Right kidney (tissue), 1 donor: Measurements from ENCODE around the gene SLC2A9.
"Not testable (repeated sequence)": the region's sequence is repeated elsewhere in the genome, so short reads cannot be mapped to it uniquely, and the experiment has no call there.

Source experiments
- DNase-seq: peaks from one replicate; pipeline ENCODE4 v3.0.0-alpha.2; 2016

Gene SLC2A9

DNA sequence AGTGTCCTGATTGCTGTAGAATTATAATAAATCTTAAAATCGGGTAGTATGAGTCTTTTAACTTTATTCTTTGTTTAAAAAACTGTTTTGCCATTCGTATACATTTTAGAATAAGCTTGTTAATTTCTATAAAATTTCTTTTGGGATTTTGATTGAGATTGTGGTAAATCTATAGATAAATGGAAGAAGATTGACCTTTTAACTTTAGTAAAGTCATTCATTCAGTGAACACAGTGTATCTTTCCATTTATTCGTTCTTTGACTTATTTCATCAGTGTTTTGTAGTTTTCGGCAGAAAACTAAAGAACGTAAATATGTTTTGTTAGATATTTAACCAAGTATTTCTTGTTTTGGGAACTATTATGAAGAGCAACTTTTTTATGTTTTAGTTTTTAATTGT lies 201.0 kb downstream of the SLC2A9 start:
- no peak for DNase-seq

DNA sequence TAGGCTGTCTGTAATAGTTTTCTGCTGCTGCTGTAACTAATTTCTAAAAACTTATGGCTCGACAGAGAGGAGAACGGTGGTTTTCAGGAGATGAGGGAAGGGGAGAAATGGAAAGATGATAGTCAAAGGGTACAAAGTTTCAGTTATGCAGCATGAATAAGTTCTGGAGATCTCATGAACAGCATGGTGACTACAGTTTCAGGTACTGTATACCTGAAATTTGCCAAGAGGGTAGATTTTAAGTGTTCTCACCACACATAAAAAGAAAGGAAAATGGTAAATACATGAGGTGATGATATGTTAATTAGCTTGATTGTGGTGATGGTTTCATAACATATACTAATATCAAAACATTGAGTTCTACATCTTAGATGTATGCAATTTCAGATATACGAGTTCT lies 205.0 kb downstream of the SLC2A9 start:
- DNase-seq: no peak

DNA sequence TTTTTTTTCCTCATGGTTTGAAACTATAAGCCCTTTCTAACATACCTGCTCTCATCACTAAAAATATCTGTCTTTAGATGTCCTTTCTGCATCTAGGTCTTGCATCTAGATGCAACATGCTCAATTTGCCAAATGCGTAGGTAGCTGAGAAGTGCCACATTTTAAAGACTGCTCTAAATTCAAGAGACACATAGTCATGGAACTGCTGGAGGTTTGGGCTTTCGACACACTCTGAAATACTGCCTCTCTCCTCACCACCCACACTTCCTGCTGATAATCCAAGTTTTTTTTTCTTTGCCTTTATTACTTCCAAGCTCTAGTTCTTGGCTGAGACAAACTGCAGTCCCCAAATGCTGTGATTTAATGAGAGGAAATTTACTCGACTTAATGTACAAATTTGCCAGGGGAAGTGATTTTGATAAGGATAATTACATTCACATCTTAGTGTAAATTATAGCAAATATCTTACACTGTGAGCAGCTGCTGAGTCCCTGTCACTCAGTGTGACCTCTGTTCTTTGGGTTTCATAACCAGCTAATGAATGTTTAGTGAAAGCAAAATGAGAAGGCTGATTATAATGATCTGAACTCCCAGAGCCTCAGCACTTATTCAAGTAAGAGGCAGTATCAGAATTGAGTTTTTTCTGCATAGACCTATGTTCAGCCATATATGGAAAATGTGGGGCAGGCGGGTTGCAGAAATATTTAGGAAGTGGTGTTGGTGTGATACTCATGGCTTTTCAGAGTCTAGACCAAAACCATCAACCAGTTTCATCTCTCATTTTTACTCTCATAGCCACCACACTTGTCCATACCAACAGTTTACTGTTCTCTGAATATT lies 208.6 kb downstream of the SLC2A9 start:
- DNase-seq: no peak

DNA sequence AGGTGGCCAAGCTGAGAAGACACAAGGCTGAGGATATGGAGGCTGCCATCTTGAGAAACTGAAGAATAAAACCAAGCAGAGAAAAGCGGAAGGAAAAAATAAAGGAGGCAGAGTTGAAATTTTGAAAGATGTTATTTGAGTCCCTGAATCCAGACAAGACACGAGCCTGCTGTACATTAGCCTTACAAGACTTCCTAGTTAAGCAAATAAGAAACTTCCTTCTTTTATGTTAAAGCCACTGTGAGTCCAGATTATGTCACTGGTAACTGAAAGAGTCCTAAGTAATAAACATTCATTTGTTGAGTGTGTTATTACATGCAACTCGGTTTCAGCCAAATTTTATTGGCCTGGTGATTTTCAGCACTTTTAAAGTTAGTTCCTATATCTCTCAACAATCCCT lies 209.5 kb downstream of the SLC2A9 start:
- no peak for DNase-seq

DNA sequence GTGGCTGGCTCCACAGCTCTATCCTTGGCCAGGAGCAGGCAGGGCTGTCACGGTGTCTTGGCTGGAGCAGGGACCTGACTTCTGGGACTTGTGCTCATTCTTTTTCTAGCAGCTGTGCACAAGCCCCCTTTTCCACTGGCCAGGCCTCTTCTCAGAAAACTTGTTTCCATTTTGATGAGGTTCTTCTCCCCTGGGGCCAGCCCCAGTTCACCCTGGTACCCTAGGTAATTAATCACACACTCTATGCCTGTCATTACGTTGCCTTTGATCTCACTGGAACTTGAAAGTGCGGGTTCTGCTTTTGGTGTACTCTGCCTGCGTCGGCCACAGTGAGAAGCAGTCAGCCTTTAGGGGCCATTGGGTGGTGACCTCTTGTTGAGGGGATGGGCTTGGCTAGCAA lies 213.2 kb downstream of the SLC2A9 start:
- DNase-seq: no peak

DNA sequence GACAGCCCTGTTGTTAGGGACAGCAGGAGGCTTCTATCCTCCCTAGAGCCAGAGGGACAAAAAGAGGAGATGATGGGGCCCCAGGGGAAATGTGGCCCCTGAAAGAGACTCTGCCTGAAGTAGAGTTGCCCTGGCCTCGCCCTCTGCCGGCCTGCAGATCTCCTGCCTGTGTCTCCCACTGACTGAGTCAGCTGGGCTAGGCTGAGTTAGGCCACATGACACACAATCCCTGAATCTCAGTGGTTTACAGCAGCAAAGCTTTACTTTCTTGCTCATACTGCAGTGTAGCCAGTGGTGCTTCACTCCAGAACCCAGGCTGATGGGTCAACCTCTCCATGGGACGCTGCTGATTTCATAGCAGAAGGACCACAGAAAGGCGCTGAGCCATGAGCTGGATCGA lies 216.4 kb downstream of the SLC2A9 start:
- DNase-seq: no peak

DNA sequence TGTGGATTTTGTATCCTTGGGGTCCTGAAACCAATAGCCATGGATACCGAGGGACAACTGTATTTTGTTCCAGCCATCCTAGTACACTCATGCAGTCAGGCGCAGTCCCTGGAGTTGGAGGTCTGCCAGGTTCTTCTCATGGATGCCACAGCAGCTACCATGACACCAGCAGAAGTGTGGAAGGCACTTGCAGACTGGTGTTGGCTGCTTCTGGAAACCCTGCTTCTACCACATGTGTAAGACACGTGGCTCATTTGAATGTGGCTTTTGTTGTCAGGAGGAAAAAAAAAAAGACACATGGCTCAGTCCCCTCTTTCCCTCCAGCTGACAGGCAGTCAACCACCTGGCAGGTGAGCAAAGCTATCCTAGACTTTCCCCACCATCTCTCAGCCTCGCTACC lies 220.4 kb downstream of the SLC2A9 start:
- DNase-seq: no peak

DNA sequence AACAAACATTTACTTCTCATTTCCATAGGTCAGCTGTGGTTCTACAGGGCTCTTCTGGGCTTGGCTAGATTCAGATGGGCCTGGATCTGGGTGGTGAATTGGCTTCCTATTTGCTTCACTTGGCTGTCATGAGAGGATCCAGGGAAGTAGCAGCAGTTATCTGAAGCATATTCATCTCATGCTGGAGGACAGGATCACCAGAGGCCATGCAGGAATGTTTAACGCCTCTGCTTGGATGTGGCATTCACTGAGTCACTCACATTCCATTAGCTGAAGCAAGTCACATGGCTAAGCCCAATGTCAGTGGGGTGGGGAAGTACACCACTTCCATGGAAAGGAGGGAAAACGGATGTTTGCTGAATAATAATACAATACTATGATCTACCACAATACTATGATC lies 224.7 kb downstream of the SLC2A9 start:
- DNase-seq: not testable (repeated sequence)

DNA sequence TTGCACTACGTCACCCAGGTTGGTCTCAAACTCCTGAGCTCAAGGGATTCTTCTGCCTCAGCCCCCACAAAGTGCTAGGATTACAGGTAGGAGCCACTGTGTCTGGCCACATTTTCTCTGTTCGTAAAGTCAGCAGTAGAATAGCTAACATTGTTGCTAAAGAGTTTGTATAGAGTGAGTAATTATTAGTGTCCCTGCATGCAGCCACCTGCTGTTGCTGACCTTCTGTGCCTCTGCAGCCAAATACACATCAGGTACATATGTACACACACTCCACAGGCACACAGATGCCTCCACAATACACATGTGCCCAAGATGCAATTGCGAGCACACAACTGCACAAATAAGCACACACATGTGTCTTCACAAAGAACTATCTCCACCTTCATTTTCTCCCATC lies 228.9 kb downstream of the SLC2A9 start:
- no peak for DNase-seq

DNA sequence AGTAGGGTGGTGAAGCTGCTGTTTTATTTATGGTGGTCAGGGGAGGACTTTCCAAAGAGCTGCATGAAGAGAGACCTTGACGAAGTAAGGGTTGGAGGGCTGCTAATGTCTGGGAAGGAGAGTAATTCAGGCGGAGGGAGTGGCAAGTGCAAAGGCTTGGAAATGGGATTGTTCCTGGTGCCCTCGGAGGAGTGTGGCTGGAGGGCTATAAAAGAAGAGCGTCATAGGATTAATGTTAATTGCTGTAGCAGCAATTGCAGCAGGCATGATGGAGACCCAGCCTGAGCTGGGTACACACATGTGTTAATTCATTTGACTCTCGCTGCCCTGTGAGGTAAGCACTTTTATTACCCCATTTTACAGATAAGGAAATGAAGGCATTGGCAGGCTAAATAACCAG lies 235.4 kb downstream of the SLC2A9 start:
- not testable (repeated sequence) for DNase-seq

DNA sequence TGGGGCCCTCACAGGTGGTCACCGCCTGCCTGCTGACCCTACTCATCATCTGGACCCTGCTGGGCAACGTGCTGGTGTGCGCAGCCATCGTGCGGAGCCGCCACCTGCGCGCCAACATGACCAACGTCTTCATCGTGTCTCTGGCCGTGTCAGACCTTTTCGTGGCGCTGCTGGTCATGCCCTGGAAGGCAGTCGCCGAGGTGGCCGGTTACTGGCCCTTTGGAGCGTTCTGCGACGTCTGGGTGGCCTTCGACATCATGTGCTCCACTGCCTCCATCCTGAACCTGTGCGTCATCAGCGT lies 239.2 kb downstream of the SLC2A9 start:
- no peak for DNase-seq

DNA sequence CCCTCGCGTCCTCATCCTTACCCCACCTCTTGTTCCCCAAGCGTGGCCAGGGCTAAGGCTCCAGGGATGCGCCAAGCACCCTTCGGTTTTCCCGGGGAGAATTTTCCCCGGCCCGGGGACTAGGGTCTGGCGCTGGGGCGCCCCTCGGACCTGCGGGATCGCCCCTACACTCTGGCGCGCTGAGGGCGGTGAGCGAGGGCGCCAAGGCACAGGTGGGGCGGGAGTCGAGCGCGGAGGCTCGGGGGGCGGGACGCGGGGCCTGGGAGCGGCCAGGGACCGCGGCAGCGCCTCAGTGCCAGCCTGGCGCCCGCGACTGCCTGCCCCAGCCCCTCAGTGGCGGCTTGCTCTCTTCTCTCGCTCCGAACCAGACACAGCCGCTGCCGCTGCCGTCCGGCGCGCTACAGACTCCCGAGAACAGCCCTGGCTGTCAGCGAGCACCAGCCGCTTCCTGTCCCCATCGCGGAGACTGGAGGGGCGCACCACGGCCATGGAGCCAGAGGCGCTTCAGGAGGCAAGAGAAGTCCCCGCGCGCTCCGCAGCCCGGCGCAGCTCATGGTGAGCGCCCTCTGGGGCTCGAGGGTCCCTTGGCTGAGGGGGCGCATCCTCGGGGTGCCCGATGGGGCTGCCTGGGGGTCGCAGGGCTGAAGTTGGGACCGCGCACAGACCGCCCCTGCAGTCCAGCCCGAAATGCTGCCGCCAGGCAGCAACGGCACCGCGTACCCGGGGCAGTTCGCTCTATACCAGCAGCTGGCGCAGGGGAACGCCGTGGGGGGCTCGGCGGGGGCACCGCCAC lies 239.8 kb downstream of the SLC2A9 start, which contains the start of gene DRD5:
DRD5 (plus strand) TSS at position 292 of the 793 bp plus-strand sequence; CDS start at position 688, 396 bp downstream.
- peak; percentile 55 for DNase-seq
